Osteocyte (in vitro differentiated cells): ENCODE results near the gene ANKLE2. TPM values are rescaled to one million over a fixed set of nuclear protein-coding genes. Genes with fewer than 3 reads are reported as not detected.

ENCODE experiments used
- DNase-seq: peaks from one replicate; pipeline ENCODE4 v3.0.0; 2021; ENCODE audit warnings: mixed read lengths; ENCODE audit not compliant: unreplicated experiment; ENCODE audit errors: extremely low spot score
- H3K27ac Mint-ChIP-seq: one replicate; pipeline ENCODE4 v1.8.0; 2021; ENCODE audit warnings: mild to moderate bottlenecking, mixed read lengths; ENCODE audit not compliant: unreplicated experiment
- H3K27me3 Mint-ChIP-seq: one replicate; pipeline ENCODE4 v1.8.0; 2021; ENCODE audit warnings: mixed read lengths; ENCODE audit not compliant: unreplicated experiment
- H3K36me3 Mint-ChIP-seq: one replicate; pipeline ENCODE4 v1.8.0; 2021; ENCODE audit warnings: mixed read lengths; ENCODE audit not compliant: unreplicated experiment
- H3K4me1 Mint-ChIP-seq: one replicate; pipeline ENCODE4 v1.8.0; 2021; ENCODE audit warnings: mixed read lengths; ENCODE audit not compliant: unreplicated experiment
- H3K4me3 Mint-ChIP-seq: one replicate; pipeline ENCODE4 v1.8.0; 2021; ENCODE audit warnings: mild to moderate bottlenecking, moderate library complexity, mixed read lengths; ENCODE audit not compliant: unreplicated experiment
- H3K9me3 Mint-ChIP-seq: one replicate; pipeline ENCODE4 v1.8.0; 2021; ENCODE audit warnings: mixed read lengths; ENCODE audit not compliant: unreplicated experiment
- total RNA-seq: library from RNA; stranded (reverse); gene quantifications from 2 replicates; pipeline ENCODE4 v1.2.1, GENCODE V29; 2021
- TF ChIP-seq, protein P1 (sequence below): fragments of 200-600 bp; sonication (generic); IDR thresholded peaks from 2 replicates; pipeline ENCODE4 v1.5.0; 2021; ENCODE audit warnings: antibody characterized with exemption, mild to moderate bottlenecking, moderate library complexity

ANKLE2 gene
- total RNA-seq, 1 donor from 2014 or later: 70.0 TPM

DNA sequence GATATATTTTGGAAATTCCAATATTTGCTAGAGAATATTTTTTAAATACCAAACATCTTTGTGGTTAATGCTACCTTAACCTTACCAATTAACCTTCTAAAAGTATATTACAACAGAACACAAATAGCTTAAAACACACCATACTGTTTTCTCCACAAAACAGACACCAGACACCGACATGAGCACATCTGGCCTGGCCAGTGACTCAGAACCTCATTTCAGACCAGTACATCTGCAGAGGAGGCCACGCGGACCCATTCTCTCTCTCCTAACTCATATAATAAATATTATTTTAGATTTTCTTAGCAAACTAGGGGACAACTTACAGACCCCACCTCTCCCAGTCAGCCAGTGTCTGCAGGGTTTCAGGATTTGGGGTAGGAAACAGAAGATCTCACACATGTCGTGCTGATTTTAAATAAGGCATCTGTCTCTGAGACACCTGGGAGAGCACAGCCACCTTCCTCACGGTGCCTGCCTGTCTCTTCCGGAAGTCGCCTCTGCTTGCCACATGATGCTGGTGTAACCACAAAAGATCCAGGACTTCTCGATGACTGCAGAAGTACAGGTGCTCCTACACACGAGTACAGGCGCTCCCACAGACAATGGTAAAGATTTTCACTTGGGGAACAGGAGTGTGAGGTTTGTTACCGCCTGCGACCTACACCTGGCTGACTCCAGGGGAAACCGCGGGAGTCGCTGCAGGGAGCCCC is 9.7 kb upstream of the ANKLE2 start:
- TF ChIP-seq, protein P1, sequence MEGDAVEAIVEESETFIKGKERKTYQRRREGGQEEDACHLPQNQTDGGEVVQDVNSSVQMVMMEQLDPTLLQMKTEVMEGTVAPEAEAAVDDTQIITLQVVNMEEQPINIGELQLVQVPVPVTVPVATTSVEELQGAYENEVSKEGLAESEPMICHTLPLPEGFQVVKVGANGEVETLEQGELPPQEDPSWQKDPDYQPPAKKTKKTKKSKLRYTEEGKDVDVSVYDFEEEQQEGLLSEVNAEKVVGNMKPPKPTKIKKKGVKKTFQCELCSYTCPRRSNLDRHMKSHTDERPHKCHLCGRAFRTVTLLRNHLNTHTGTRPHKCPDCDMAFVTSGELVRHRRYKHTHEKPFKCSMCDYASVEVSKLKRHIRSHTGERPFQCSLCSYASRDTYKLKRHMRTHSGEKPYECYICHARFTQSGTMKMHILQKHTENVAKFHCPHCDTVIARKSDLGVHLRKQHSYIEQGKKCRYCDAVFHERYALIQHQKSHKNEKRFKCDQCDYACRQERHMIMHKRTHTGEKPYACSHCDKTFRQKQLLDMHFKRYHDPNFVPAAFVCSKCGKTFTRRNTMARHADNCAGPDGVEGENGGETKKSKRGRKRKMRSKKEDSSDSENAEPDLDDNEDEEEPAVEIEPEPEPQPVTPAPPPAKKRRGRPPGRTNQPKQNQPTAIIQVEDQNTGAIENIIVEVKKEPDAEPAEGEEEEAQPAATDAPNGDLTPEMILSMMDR: no peak
- Mint-ChIP-seq H3K27me3 (no peaks in the 10 kb centered on the region), H3K36me3 (peaks cover 44% of the 10 kb centered on the region), H3K9me3 (no peaks in the 10 kb centered on the region), H3K27ac (no peak overlapping the region), H3K4me3 (no peak overlapping the region), H3K4me1 (peaks cover 8% of the 10 kb centered on the region)
- DNase-seq: no peak

DNA sequence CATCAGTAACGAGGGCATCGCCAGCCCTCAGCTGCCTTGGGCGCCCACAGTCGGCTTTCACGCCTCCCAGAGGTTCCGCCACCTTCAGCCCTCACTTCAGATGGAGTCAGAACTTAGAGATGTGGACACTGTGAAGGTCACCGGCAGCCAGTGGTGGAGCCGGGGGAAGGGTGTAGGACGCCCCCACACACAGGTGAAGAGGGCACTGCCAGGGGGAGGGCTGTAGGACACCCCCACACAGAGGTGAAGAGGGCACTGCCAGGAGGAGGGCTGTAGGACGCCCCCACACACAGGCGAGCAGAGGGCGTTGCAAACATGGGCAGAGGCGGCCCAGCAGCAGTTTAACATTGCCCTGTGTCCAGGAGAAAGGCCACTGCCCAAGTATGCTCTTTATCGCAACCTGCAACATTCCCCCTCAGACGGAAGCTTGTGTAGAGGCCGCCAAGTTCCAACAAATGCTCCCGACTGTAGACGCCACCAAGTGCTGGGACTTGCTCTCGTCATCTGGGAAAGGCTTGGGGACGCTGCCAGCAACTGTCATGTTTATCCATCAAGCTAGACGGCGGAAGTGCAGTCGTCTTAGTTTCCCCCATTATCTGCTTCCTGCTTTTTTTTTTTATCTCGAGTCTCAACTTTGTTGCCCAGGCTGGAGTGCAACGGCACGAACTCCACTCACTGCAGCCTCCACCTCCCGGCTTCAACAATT is 4.9 kb upstream of the ANKLE2 start:
- Mint-ChIP-seq H3K27me3 (no peaks in the 10 kb centered on the region), H3K4me1 (peaks cover 15% of the 10 kb centered on the region), H3K27ac (peak overlapping the region; percentile 80), H3K9me3 (no peaks in the 10 kb centered on the region), H3K4me3 (no peak overlapping the region), H3K36me3 (peaks cover 25% of the 10 kb centered on the region)
- TF ChIP-seq, protein P1: no peak
- no peak for DNase-seq

DNA sequence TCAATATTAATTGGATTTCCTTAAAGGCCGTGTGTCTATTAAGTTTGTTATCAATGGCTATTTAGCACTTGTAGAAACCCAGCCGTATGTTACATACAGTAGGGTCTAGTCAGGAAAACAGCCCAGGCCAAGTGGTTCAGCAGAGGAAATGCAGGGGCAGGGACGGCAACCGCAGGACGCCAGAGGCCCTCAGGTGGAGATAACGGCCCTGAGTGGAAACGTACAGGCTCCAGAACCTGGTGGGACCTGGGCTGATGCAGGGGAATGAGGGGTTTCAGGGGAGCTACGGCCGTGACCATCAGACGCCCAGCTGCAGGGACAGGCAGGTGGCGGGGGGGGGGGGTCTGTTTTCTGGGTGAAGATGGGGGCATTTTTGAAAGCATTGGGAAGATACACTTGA is 3.7 kb upstream of the ANKLE2 start:
- H3K27ac Mint-ChIP-seq: no peak overlapping the region
- no peaks in the 10 kb centered on the region for H3K9me3 Mint-ChIP-seq
- peaks cover 22% of the 10 kb centered on the region for H3K4me1 Mint-ChIP-seq
- H3K36me3 Mint-ChIP-seq: peaks cover 20% of the 10 kb centered on the region
- no peak for DNase-seq
- H3K4me3 Mint-ChIP-seq: no peak overlapping the region
- TF ChIP-seq, protein P1: no peak
- H3K27me3 Mint-ChIP-seq: no peaks in the 10 kb centered on the region

DNA sequence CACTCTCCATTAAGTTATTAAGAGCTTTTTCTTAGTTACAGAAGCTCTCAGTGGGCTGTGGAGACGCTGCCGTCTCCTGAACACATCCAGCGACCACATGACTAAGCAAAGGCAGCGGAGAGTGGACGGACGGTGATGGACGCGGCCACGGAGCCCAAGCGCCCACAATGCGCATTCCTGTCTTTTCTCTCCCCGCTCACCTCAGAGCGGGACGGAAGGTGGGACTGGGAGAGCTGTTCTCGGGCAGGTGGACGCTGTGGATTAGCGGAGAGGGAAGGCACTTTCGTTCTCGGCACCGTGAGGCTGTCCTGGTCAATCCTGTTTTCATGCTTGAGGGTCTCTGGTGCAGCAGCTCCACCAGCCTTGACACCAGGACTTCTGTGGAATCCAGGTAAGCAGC is 2.6 kb upstream of the ANKLE2 start:
- DNase-seq: no peak
- no peak overlapping the region for H3K4me3 Mint-ChIP-seq
- no peak overlapping the region for H3K27ac Mint-ChIP-seq
- peaks cover 28% of the 10 kb centered on the region for H3K4me1 Mint-ChIP-seq
- TF ChIP-seq, protein P1: no peak
- H3K9me3 Mint-ChIP-seq: no peaks in the 10 kb centered on the region
- H3K27me3 Mint-ChIP-seq: no peaks in the 10 kb centered on the region
- H3K36me3 Mint-ChIP-seq: peaks cover 12% of the 10 kb centered on the region

DNA sequence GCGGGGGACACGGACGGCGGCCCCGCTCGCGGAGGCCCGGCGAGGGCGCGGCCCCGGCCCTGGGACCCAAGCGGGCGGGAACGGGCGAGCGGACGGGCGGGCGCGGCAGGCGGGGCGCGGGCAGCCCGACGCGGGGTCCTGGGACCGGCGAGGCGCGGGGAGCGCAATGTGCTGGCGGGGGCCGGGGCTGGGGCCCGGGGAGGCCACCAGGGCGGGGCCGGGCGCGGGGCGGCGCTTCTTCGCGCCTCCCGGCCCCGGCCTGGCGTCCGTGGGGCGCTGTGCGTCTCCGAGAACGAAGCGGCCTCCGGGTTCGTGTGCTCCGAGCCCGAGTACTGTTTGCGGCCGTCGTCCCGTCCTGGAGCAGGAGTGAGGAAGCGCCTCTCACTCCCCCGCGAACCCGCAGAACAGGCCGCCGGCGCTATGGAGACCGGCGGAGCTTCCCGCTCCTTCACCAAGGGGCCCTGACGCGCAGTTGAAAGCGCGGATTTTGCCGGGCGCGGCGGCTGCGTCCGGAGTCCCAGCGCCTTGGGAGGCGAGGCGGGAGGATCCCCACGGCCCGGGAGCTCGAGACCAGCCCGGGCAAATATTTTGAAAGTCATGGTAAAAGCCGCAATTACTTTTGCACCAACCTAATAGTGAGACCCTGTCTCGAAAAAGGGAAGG is 420 bp upstream of the ANKLE2 start:
- H3K27me3 Mint-ChIP-seq: no peaks in the 10 kb centered on the region
- TF ChIP-seq, protein P1: peak; percentile 46
- H3K36me3 Mint-ChIP-seq: no peaks in the 10 kb centered on the region
- peak overlapping the region; percentile 73 for H3K27ac Mint-ChIP-seq
- H3K9me3 Mint-ChIP-seq: no peaks in the 10 kb centered on the region
- DNase-seq: peak; percentile 94
- H3K4me1 Mint-ChIP-seq: peaks cover 24% of the 10 kb centered on the region
- H3K4me3 Mint-ChIP-seq: peak overlapping the region; percentile 72
